Measurements from ENCODE around the gene ST6GALNAC4. TPM values are rescaled to one million over a fixed set of nuclear protein-coding genes. Genes with fewer than 3 reads are reported as not detected.

Gene ST6GALNAC4
- polyA plus RNA-seq, 1 of the 3 experiments (the other 2 are of a cell fraction), result 30.2 TPM

DNA sequence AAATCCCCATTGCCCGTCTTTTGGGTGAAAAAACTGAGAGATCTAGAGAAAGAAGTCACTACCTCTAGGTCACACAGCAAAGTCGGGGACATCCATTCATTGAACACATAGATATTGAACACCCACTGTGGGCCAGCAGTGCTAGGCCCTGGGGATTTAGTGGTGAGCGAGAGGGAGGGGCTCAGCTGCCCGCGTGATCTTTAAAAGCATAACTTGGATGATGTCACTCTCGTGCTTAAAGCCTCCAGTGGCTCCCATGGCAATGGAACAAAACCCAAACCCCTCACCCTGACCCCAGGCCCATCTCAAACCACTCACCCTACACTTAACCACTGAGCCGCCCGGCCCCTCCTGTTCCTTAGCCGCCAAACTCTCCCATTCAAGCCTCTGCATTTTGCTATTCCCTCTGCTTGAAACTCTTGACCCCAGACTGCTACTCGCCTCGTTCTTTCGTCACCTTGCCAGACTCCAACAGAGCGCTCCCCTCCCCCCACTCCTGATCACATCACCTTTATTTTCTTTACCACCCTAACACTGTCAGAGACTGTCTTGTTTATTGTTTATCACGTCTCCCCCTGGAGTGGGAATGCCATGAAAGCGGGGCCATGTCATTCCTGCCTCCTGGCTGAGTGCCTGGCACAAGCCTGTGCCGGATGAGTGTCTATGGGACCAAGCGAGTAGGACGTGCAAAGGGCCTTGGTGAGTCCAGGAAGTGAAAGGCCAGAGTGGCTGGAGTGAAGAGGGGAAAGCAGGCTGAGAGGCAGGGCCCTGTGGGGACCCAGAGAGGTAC, 14.4 kb upstream of the ST6GALNAC4 start:
- peak; percentile 72 for DNase-seq

DNA sequence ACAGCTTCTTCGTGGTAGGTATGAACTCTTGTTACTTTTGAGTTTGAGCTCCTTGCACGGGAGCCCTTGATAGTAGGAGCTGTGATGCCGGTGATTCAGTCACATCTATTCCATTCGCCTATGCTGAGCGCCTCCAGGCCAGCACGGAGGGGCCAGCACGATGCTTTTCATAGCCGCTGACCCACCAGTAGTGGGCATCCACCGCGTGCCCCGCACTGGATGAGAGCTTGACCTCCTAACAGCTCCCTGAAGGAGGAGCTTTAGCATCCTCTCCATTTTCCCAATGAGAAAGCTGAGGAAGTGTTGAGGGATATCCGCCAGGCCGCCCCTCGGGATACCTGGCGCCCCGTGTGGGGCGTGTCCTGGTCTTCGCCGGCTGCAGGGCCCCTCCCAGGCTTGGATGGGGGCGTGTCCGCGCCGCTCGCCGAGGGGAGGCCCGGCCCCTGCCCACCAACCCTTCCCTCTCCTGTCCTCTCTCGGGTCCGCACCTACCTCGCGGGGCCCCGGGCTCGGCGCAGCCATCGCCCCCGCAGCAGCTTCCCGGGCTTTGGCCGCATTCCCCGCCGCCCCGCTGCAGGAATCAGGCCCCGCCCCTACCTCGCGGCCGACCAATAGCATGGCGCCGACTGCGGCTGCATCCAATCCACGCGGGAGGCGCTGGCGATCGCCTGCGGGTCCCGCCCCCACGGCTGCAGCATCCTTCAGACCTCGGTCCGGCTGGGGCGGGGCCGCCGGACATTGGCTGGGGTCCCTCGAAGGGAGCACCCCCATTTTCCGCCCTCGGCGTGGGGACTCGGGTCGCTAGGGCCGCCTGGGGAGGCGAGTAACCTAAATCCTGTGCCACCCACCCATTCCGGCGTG, 13.6 kb upstream of the ST6GALNAC4 start, which contains the start of gene PIP5KL1:
TSS of gene PIP5KL1 (minus strand) at position 547 of the 861 bp plus-strand sequence. CDS start at position 522, 25 bp downstream.
- H4K20me1 ChIP-seq (ENCODE audit: insufficient read depth), result no peaks in the 10 kb centered on the region
- H3K36me3 ChIP-seq (replicated peaks in 1 of 2; ENCODE audit: control insufficient read depth in 1 of 2, insufficient read depth in 2 of 2, low read length in 1 of 2), result peaks cover 3 to 5% of the 10 kb centered on the region in 2 experiments
- peak within 1 kb of the TSS; percentile 80 to 91 for H3K27ac ChIP-seq (ENCODE audit: low read depth in 2 of 2, low read length in 1 of 2)
- ChIA-PET POLR2A (interaction anchor here (0.5 to 1.2 kb wide), 8 partner anchors 8 to 297 kb away, joined by 3 to 4 read pairs (median 3); no protein-coding TSS in a partner anchor), CTCF (interaction anchor here (1.1 to 2.0 kb wide), 9 partner anchors 9 to 187 kb away, joined by 3 to 13 read pairs (median 5); no protein-coding TSS in a partner anchor)
- H3K4me3 ChIP-seq (ENCODE audit: low read depth in 2 of 2, low read length in 1 of 2), result peak within 1 kb of the TSS; percentile 59 to 64
- DNase-seq, result peak; percentile 98
- peaks cover 24% of the 10 kb centered on the region for H3K79me2 ChIP-seq (ENCODE audit: insufficient read depth)
- 3% methylated on average over 25 of the region's 70 CpGs for WGBS (ENCODE audit: low lambda C conversion rate)
- H3K4me1 ChIP-seq (ENCODE audit: control insufficient read depth in 1 of 2, insufficient read depth in 2 of 2, low read depth in 1 of 2, low read length in 1 of 2), result peaks cover 7 to 31% of the 10 kb centered on the region in 2 experiments; a peak in 3 of 4 replicates
- no peaks in the 10 kb centered on the region for H3K27me3 ChIP-seq (ENCODE audit: insufficient read depth)
- peaks cover 22% of the 10 kb centered on the region for H3F3A ChIP-seq (replicated peaks; ENCODE audit: insufficient read depth)
- peak within 1 kb of the TSS; percentile 90 for H3K4me2 ChIP-seq
- peak within 1 kb of the TSS; percentile 52 for H2AFZ ChIP-seq (ENCODE audit: low read depth)
- no peaks in the 10 kb centered on the region for H3K9me3 ChIP-seq
- H3K9ac ChIP-seq, result peak within 1 kb of the TSS; percentile 59
- H3K9me2 ChIP-seq, result no peaks in the 10 kb centered on the region
- TF ChIP-seq RFX5 (IDR thresholded peaks at IDR 0.05; ENCODE audit: low read length) (peak; percentile 62), MEF2A (IDR thresholded peaks at IDR 0.05; ENCODE audit: borderline replicate concordance, low read depth) (no peak), EP300 (IDR thresholded peaks at IDR 0.05; ENCODE audit: borderline replicate concordance in 1 of 2, low read depth in 1 of 2, low read length in 1 of 2) (no peak), TEAD4 (IDR thresholded peaks at IDR 0.05; ENCODE audit: borderline replicate concordance, insufficient read depth) (0 out of 2 replicates have a peak, but pooled peaks have one; percentile 8), RAD21 (IDR thresholded peaks at IDR 0.05; ENCODE audit: low read length) (no peak), POLR2AphosphoS5 (IDR thresholded peaks at IDR 0.05; ENCODE audit: low read depth, low read length) (peak; percentile 27; the same call in 1 of the 2 replicates), IRF3 (IDR thresholded peaks at IDR 0.05; ENCODE audit: low read depth, low read length) (0 out of 2 replicates have a peak, but pooled peaks have one; percentile 7)
- TF ChIP-seq, protein P1, sequence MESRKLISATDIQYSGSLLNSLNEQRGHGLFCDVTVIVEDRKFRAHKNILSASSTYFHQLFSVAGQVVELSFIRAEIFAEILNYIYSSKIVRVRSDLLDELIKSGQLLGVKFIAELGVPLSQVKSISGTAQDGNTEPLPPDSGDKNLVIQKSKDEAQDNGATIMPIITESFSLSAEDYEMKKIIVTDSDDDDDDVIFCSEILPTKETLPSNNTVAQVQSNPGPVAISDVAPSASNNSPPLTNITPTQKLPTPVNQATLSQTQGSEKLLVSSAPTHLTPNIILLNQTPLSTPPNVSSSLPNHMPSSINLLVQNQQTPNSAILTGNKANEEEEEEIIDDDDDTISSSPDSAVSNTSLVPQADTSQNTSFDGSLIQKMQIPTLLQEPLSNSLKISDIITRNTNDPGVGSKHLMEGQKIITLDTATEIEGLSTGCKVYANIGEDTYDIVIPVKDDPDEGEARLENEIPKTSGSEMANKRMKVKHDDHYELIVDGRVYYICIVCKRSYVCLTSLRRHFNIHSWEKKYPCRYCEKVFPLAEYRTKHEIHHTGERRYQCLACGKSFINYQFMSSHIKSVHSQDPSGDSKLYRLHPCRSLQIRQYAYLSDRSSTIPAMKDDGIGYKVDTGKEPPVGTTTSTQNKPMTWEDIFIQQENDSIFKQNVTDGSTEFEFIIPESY (IDR thresholded peaks at IDR 0.05; ENCODE audit: borderline replicate concordance, low read depth), result peak; percentile 34; the same call in 1 of the 2 replicates

More for the DNA sequence above, 14.4 kb upstream of the ST6GALNAC4 start:
- H4K20me1 ChIP-seq (ENCODE audit: insufficient read depth), result 0 out of 2 replicates have a peak, but pooled peaks cover 2% of the 10 kb centered on the region
- peak overlapping the region; percentile 52; the same call in 1 of the 2 replicates for H2AFZ ChIP-seq (ENCODE audit: low read depth)
- ChIA-PET POLR2A (interaction anchor here (0.6 to 1.2 kb wide), 3 partner anchors 11 to 862 kb away, joined by 3 to 5 read pairs (median 4); no protein-coding TSS in a partner anchor), CTCF (interaction anchor here (0.6 to 2.0 kb wide), 10 partner anchors 10 to 1007 kb away, joined by 3 to 13 read pairs (median 5); no protein-coding TSS in a partner anchor)
- H3K9me3 ChIP-seq, result no peaks in the 10 kb centered on the region
- peaks cover 19% of the 10 kb centered on the region for H3F3A ChIP-seq (replicated peaks; ENCODE audit: insufficient read depth)
- peak overlapping the region; percentile 80 to 91 for H3K27ac ChIP-seq (ENCODE audit: low read depth in 2 of 2, low read length in 1 of 2)
- H3K9me2 ChIP-seq, result no peaks in the 10 kb centered on the region
- WGBS (ENCODE audit: low lambda C conversion rate), result 27% methylated on average over 17 of the region's 18 CpGs
- H3K4me2 ChIP-seq, result peak overlapping the region; percentile 90
- H3K27me3 ChIP-seq (ENCODE audit: insufficient read depth), result no peaks in the 10 kb centered on the region
- TF ChIP-seq, protein P2, sequence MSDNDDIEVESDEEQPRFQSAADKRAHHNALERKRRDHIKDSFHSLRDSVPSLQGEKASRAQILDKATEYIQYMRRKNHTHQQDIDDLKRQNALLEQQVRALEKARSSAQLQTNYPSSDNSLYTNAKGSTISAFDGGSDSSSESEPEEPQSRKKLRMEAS (IDR thresholded peaks at IDR 0.05; ENCODE audit: low read depth), result 0 out of 2 replicates have a peak, but pooled peaks have one; percentile 18
- TF ChIP-seq IRF3 (IDR thresholded peaks at IDR 0.05; ENCODE audit: low read depth, low read length) (no peak), JUND (IDR thresholded peaks at IDR 0.05) (peak; percentile 34), ELF1 (IDR thresholded peaks at IDR 0.05) (no peak), RFX5 (IDR thresholded peaks at IDR 0.05; ENCODE audit: low read length) (no peak), EP300 (IDR thresholded peaks at IDR 0.05; ENCODE audit: borderline replicate concordance in 1 of 2, low read depth in 1 of 2, low read length in 1 of 2) (no peak)
- TF ChIP-seq, protein P3, sequence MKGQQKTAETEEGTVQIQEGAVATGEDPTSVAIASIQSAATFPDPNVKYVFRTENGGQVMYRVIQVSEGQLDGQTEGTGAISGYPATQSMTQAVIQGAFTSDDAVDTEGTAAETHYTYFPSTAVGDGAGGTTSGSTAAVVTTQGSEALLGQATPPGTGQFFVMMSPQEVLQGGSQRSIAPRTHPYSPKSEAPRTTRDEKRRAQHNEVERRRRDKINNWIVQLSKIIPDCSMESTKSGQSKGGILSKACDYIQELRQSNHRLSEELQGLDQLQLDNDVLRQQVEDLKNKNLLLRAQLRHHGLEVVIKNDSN (IDR thresholded peaks at IDR 0.05; ENCODE audit: borderline replicate concordance, low read depth), result peak; percentile 43; the same call in 1 of the 2 replicates
- H3K9ac ChIP-seq, result peak overlapping the region; percentile 59
- H3K36me3 ChIP-seq (replicated peaks in 1 of 2; ENCODE audit: control insufficient read depth in 1 of 2, insufficient read depth in 2 of 2, low read length in 1 of 2), result peaks cover 3 to 5% of the 10 kb centered on the region in 2 experiments
- peaks cover 15 to 40% of the 10 kb centered on the region in 2 experiments for H3K4me1 ChIP-seq (ENCODE audit: control insufficient read depth in 1 of 2, insufficient read depth in 2 of 2, low read depth in 1 of 2, low read length in 1 of 2)
- H3K4me3 ChIP-seq (ENCODE audit: low read depth in 2 of 2, low read length in 1 of 2), result peak overlapping the region; percentile 59 to 64
- H3K79me2 ChIP-seq (ENCODE audit: insufficient read depth), result peaks cover 32% of the 10 kb centered on the region
